GM18511 (cell line): Measurements from ENCODE around the gene ALDH3A2.

Experiments used
- ATAC-seq: cut with Tn5 transposase; IDR thresholded peaks from one replicate; pipeline ENCODE4 v1.9.1; 2021; ENCODE audit warnings: mild to moderate bottlenecking, moderate library complexity; ENCODE audit not compliant: unreplicated experiment

ALDH3A2 gene

DNA sequence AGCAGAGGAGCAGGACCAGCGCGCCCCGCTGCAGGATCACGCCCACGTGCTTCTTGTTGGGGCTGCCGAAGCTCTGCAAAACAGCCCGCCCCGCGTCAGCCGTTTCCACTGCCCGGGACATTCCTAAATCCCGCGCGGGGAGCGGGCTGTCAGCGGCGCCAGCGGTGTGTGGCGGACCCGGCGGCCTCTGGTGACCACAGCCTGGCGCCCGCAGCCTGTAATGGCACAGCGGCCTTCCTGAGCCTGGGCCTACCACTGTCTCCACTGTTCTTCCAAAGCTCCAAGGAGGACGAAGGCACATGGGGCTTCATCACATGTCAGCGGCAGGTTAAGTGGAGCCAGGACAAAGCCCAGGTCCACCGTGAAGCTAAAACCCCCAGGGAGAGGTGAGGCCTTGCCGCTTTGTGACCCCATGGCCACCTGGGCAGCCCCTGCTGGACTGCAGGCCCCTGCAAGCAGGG, 65.4 kb downstream of the ALDH3A2 start:
- no peak for ATAC-seq

DNA sequence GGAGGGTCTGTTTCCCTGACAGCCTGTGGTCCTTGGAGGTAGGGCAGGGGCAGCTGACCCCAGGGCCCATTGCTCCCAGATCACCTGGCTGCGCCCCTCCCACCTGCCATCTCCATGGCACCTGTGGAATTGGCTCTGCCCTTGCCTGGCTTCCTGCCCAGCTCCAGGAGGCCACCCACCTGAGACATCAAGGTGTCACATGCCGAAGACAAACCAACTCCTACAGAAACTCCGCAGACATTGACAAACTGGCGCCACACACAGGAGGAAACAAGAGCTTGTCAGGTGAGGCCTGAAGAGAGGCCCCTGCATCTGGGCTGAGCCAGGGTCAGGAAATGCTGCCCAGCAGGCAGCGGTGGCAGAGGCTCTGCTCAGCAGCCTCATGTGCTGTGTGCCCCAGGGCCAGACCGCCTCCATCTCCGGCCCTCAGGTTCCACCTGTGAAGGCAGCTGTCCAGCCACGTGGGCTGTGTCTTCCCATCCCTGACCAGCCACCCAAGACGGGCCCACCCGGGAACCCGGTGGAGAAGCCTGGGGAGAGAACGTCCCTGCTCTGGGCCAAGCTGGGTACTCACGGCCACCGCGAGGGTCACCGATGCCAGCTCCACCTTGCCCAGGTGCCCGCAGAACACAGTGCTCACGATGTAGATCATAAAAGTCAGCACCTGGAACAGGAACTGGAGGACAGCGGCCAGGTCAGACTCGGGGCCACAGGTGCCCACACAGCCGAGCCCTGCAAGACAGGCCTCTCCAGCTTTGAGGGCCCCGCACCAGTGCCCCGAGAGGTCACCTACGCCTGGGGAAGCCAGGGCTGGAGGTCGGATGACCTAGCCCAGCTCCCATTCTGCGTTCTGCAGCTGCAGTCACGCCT, 66.2 kb downstream of the ALDH3A2 start:
- ATAC-seq = no peak

GRCh38 chr17:19716108-19717030, 67.8 kb downstream of the ALDH3A2 start, which contains the start of gene SLC47A2:
TSS of gene SLC47A2 (minus strand) at chr17:19716584. CDS start at chr17:19716555, 29 bp downstream.
- no peak for ATAC-seq

- no peak for ATAC-seq
These were observed 68.4 kb downstream of the ALDH3A2 start for GRCh38 chr17:19717031-19717360.

DNA sequence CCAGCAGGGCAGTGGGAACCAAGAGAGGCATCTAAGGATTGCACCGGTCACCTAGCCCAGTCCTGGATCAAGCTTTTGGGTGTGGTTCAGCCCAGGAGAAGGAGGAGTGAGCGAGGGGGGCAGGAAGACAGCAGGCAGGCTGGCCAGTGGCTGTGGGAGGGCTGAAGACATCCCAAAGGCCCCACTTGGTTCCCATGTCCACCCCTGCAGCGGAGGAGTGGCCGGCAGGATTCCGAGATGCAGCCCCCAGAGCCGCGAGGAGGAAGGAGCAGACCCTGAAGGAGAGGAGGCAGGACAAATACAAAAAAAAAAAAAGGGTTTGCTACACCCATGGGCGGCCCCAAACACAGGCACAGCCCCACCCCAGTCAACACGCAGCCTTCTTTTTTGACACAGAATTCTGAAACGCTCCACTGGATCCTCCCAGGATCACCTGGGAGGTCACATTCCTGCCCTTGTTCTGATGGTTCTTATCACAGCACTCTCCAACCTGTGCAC, 68.9 kb downstream of the ALDH3A2 start:
- no peak for ATAC-seq

DNA sequence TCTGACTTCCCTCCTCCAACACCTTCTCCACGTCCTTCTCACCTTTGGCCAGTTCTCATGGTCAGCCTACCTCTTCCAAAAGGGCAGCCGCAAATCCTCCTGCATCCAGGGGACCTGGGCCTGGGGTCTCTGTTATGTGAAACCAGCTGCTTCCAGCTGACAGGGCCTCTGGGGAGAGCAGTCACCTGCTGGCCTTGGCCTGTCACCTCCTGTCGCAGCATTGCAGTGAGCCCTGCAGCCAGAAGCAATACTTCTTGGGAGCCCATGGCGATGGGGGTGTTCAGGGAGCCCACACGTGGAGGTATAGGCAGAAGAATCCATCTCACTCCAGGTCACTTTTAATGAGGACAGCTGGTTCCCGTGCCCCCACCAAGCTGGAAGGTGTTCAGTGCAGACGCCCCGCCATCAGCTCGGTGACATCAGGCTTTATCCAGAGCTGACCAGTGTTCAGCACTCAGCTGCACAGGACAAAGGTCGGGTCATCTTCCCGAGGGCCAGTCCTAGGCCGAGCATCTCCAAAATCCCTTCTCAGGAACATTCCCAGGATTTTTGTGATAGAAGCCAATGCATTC, 69.6 kb downstream of the ALDH3A2 start:
- ATAC-seq = no peak

DNA sequence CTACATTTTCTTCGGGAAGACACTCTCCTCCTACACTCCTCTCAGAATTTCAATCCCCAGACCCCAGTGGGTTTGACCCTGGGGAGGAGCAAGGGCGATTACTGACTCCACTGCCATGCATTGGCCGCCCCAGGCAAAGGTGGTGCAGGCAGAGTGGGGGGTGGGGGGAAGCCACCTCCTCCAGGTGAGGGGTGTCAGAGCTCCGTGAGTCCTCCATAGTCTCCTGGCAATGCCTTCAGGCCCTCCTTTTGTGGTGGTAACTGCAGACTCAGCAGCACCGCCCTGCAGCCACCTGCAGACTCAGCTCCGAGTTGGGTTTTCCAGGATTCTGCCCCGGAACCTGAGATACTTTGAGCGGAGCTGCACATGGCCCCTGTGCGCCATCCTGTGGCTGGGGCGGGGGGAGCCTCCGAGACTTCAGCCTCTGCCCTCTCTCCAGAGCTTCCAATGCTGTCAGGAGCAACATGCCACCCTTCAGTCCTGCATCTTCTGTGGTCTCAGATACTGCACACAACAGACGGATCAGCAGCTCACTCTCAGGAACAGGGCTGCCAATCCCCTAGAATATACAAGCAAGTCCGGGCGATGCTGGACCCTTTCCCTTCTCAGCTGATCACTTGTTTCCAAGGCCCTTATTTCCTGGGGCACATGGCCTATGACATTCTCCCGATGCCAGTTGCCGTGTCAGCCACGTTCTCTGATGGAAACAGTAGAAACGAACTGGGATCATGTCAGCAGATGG, 70.2 kb downstream of the ALDH3A2 start:
- ATAC-seq = no peak

DNA sequence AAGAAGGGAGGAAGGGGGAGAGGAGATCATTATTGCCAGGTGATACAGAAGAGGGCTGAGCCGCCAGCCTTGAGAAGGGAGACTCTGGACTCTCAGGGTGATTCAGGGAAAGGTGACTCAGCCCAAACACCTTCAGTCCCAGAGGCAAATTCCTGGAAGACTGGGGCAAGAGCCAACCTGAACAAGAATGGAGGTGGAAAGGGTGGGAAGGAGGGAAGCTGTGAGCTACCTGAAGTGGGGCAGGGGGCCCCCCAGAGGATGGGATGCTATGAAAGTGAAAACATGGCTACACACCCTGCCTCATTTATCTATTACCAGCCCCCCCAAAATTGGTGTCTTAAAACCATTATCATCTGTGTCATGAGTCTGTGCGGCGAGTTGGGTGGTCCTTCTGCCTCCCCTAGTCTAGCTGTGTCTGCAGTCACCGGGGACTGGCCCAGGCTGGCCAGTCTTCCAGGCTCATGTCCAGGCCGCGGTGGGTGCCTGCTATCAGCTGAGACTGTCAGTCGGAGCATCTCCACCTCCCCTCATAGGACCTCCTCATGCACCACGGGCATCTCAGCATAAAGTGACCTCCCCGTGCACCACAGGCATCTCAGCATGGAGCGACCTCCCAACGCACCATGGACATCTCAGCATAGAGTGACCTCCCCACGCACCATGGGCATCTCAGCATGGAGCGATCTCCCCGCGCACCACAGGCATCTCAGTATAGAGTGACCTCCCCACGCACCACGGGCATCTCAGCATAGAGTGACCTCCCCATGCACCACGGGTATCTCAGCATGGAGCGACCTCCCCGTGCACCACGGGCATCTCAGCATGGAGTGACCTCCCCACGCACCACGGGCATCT, 71.0 kb downstream of the ALDH3A2 start:
- no peak for ATAC-seq

DNA sequence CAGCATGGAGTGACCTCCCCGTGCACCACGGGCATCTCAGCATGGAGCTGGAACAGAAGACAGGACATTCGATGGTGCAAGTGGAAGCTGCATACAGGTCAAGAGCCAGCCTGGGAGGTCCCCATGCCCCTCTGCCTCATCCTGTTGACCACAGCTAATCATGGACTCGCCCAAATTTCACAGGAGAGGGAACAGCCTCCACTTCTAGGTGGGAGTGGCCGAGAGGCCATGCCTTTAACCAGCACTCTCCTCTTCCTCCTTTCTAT, 71.6 kb downstream of the ALDH3A2 start:
- ATAC-seq = no peak

- ATAC-seq = no peak
These were observed 72.3 kb downstream of the ALDH3A2 start for GRCh38 chr17:19720631-19721426.

GRCh38 chr17:19723964-19724363, 75.4 kb downstream of the ALDH3A2 start:
- ATAC-seq = no peak

- no peak for ATAC-seq
These were observed 76.2 kb downstream of the ALDH3A2 start for GRCh38 chr17:19724501-19725420.

- no peak for ATAC-seq
These were observed 76.9 kb downstream of the ALDH3A2 start for GRCh38 chr17:19725486-19725885.

GRCh38 chr17:19726631-19727376, 78.3 kb downstream of the ALDH3A2 start:
- no peak for ATAC-seq
